Neural cell (in vitro differentiated cells): ENCODE results near the gene FSTL1.

Experiments
- EP300 ChIP-seq: fragments of 450-650 bp; conservative IDR thresholded peaks from 2 replicates; pipeline ENCODE4 v1.6.1; 2014; ENCODE audit warnings: antibody characterized with exemption, mild to moderate bottlenecking, moderate library complexity; ENCODE audit not compliant: poor library complexity, severe bottlenecking
- EZH2 ChIP-seq: fragments of 200-600, 300-800 bp; shearing (Covaris generic), sonication (generic); IDR thresholded peaks from 2 replicates; pipeline ENCODE4 v1.6.1; 2014; ENCODE audit warnings: antibody characterized with exemption, low read length, borderline replicate concordance, mild to moderate bottlenecking; ENCODE audit not compliant: insufficient read depth, poor library complexity, severe bottlenecking
- MXI1 ChIP-seq: fragments of 450-650 bp; conservative IDR thresholded peaks from 2 replicates; pipeline ENCODE4 v1.6.1; 2014; ENCODE audit warnings: antibody characterized with exemption, mild to moderate bottlenecking; ENCODE audit not compliant: poor library complexity, severe bottlenecking
- POLR2AphosphoS5 ChIP-seq: IDR thresholded peaks from 2 replicates; pipeline ENCODE4 v1.6.1; 2012
- RAD21 ChIP-seq: fragments of 450-650 bp; conservative IDR thresholded peaks from 2 replicates; pipeline ENCODE4 v1.6.1; 2014; ENCODE audit warnings: antibody characterized with exemption, mild to moderate bottlenecking, moderate library complexity
- SMC3 ChIP-seq: fragments of 450-650 bp; conservative IDR thresholded peaks from 2 replicates; pipeline ENCODE4 v1.6.1; 2014; ENCODE audit warnings: antibody characterized with exemption, mild to moderate bottlenecking, moderate library complexity; ENCODE audit not compliant: poor library complexity
- TAF1 ChIP-seq: IDR thresholded peaks from 2 replicates; pipeline ENCODE4 v1.6.1; 2012; ENCODE audit warnings: low read depth
- TF ChIP-seq, protein P1 (sequence below): fragments of 450-650 bp; IDR thresholded peaks from 2 replicates; pipeline ENCODE4 v1.5.1; 2014; ENCODE audit warnings: antibody characterized with exemption, mild to moderate bottlenecking, moderate library complexity; ENCODE audit not compliant: poor library complexity, severe bottlenecking
- TF ChIP-seq, protein P2 (sequence below): IDR thresholded peaks from 2 replicates; pipeline ENCODE4 v1.6.1; 2012; ENCODE audit warnings: borderline replicate concordance

DNA sequence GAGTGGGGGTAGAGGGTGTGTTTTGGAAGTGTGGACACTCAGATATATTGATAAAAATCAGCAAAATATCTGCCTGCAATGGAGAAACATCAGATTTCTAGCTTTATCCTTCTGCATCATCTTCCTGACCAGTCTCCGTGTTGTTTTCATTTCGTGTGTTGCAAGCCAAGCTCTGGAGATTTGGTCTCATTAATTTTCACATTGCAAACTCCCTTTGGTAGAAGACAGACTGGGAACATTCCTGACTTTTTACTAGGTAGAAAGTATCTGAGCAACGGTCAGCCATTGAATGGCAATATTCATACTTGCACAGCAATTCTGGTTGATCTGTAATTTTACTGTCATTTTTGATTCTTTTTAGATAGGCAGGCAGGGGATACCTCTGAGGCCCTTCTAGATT lies 30.4 kb downstream of the FSTL1 start:
- TF ChIP-seq RAD21 (no peak), POLR2AphosphoS5 (no peak), EZH2 (no peak), EP300 (no peak), TAF1 (no peak), MXI1 (no peak), SMC3 (no peak)
- TF ChIP-seq, protein P1, sequence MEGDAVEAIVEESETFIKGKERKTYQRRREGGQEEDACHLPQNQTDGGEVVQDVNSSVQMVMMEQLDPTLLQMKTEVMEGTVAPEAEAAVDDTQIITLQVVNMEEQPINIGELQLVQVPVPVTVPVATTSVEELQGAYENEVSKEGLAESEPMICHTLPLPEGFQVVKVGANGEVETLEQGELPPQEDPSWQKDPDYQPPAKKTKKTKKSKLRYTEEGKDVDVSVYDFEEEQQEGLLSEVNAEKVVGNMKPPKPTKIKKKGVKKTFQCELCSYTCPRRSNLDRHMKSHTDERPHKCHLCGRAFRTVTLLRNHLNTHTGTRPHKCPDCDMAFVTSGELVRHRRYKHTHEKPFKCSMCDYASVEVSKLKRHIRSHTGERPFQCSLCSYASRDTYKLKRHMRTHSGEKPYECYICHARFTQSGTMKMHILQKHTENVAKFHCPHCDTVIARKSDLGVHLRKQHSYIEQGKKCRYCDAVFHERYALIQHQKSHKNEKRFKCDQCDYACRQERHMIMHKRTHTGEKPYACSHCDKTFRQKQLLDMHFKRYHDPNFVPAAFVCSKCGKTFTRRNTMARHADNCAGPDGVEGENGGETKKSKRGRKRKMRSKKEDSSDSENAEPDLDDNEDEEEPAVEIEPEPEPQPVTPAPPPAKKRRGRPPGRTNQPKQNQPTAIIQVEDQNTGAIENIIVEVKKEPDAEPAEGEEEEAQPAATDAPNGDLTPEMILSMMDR: no peak
- TF ChIP-seq, protein P2, sequence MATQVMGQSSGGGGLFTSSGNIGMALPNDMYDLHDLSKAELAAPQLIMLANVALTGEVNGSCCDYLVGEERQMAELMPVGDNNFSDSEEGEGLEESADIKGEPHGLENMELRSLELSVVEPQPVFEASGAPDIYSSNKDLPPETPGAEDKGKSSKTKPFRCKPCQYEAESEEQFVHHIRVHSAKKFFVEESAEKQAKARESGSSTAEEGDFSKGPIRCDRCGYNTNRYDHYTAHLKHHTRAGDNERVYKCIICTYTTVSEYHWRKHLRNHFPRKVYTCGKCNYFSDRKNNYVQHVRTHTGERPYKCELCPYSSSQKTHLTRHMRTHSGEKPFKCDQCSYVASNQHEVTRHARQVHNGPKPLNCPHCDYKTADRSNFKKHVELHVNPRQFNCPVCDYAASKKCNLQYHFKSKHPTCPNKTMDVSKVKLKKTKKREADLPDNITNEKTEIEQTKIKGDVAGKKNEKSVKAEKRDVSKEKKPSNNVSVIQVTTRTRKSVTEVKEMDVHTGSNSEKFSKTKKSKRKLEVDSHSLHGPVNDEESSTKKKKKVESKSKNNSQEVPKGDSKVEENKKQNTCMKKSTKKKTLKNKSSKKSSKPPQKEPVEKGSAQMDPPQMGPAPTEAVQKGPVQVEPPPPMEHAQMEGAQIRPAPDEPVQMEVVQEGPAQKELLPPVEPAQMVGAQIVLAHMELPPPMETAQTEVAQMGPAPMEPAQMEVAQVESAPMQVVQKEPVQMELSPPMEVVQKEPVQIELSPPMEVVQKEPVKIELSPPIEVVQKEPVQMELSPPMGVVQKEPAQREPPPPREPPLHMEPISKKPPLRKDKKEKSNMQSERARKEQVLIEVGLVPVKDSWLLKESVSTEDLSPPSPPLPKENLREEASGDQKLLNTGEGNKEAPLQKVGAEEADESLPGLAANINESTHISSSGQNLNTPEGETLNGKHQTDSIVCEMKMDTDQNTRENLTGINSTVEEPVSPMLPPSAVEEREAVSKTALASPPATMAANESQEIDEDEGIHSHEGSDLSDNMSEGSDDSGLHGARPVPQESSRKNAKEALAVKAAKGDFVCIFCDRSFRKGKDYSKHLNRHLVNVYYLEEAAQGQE: no peak
